ENCODE data around the gene PNMA8A. TPM values are rescaled to one million over a fixed set of nuclear protein-coding genes. Genes with fewer than 3 reads are reported as not detected.

The PNMA8A gene
- total and polyA plus RNA-seq, 2 of the 13 experiments (the other 11 are each of a cell fraction or from before 2014, with no cell fraction given) = 0.13 to 0.51 TPM

GRCh38 chr19:46487802-46488445 is 16.6 kb upstream of the PNMA8A start (continued):
- TF ChIP-seq NPAS2 (CRISPR knock-in tag; IDR thresholded peaks at IDR 0.05; ENCODE audit: borderline replicate concordance) (no peak), MTERF4 (CRISPR knock-in tag; IDR thresholded peaks at IDR 0.05) (0 out of 2 replicates have a peak, but pooled peaks have one; percentile 20), ZBTB1 (CRISPR knock-in tag; IDR thresholded peaks at IDR 0.05; ENCODE audit: borderline replicate concordance) (no peak), ZNF878 (CRISPR knock-in tag; IDR thresholded peaks at IDR 0.05) (no peak), HNF4G (IDR thresholded peaks at IDR 0.05; ENCODE audit: borderline replicate concordance, low read depth, low read length) (no peak), HNF4G (CRISPR knock-in tag; IDR thresholded peaks at IDR 0.05; ENCODE audit: borderline replicate concordance, low read depth) (no peak), RBFOX2 (IDR thresholded peaks at IDR 0.05; ENCODE audit: low read depth, low read length) (no peak), ZC3H13 (CRISPR knock-in tag; IDR thresholded peaks at IDR 0.05) (no peak), TOPORS (CRISPR knock-in tag; IDR thresholded peaks at IDR 0.05) (no peak), STAT6 (CRISPR knock-in tag; IDR thresholded peaks at IDR 0.05; ENCODE audit: borderline replicate concordance) (no peak), MYC (CRISPR knock-in tag; IDR thresholded peaks at IDR 0.05; ENCODE audit: borderline replicate concordance) (no peak), ZSCAN29 (CRISPR knock-in tag; conservative IDR thresholded peaks at IDR 0.05) (0 out of 2 replicates have a peak, but pooled peaks have one; percentile 28), ZNF75D (CRISPR knock-in tag; IDR thresholded peaks at IDR 0.05; ENCODE audit: borderline replicate concordance) (no peak), FOXP4 (CRISPR knock-in tag; IDR thresholded peaks at IDR 0.05) (no peak), SETDB1 (CRISPR knock-in tag; IDR thresholded peaks at IDR 0.05; ENCODE audit: borderline replicate concordance) (no peak), ZNF577 (CRISPR knock-in tag; IDR thresholded peaks at IDR 0.05; ENCODE audit: borderline replicate concordance, low read depth) (no peak), ZNF33A (CRISPR knock-in tag; IDR thresholded peaks at IDR 0.05; ENCODE audit: borderline replicate concordance) (no peak), HOXA5 (CRISPR knock-in tag; IDR thresholded peaks at IDR 0.05) (no peak), ZBTB25 (CRISPR knock-in tag; IDR thresholded peaks at IDR 0.05) (no peak), PITX1 (CRISPR knock-in tag; IDR thresholded peaks at IDR 0.05) (0 out of 2 replicates have a peak, but pooled peaks have one; percentile 13), FOSL2 (CRISPR knock-in tag; IDR thresholded peaks at IDR 0.05) (peak; percentile 10; the same call in 1 of the 2 replicates)

All from HepG2 (cell line).